B cell (primary cell): ENCODE measurements around the gene PRKCA. TPM values are rescaled to one million over a fixed set of nuclear protein-coding genes. Genes with fewer than 3 reads are reported as not detected.

Experiments
- ATAC-seq: fragments of 200-7000 bp; cut with Tn5 transposase; one replicate; pipeline ENCODE4 v1.10.0; 2021; ENCODE audit warnings: low read depth, mild to moderate bottlenecking, moderate number of reproducible peaks, moderate library complexity
- CTCF ChIA-PET: fragments of 350-600 bp; sonication (Branson Sonifier 250); formaldehyde crosslinking; loops from one replicate; lab custom pipeline; 2021; ENCODE audit warnings: antibody characterized with exemption, inconsistent platforms; lab: Charles Lee
- POLR2A ChIA-PET: fragments of 350-600 bp; sonication (Branson Sonifier 250); formaldehyde crosslinking; loops from one replicate; lab custom pipeline; 2021; ENCODE audit warnings: antibody characterized with exemption; lab: Charles Lee
- DNase-seq: peaks from one replicate; pipeline ENCODE4 v3.0.0; 2013
- H2AFZ ChIP-seq: 2 replicates; pipeline ENCODE4 v1.6.1; 2012; ENCODE audit warnings: mild to moderate bottlenecking, low read depth, low read length; ENCODE audit not compliant: insufficient read depth, poor library complexity, severe bottlenecking
- H3K27ac ChIP-seq, 2 donors: 1 replicate in 1 of 2; 2 replicates in 1 of 2; pipeline ENCODE4 v1.5.1; 2012 to 2013; ENCODE audit warnings: low read length in 2 of 2, mild to moderate bottlenecking in 2 of 2, moderate library complexity in 1 of 2
- H3K27me3 ChIP-seq, 4 experiments: fragments of 200-600 bp in 1 of 4; sonication (generic) in 1 of 4; replicated peaks in 1 of 4; 1 replicate in 2 of 4; 2 replicates in 2 of 4; pipeline versions ENCODE4 v1.6.1 to v1.7.0; 2013 to 2016; ENCODE audit warnings: low read length in 3 of 4, mild to moderate bottlenecking in 2 of 4, mixed read lengths in 1 of 4, moderate library complexity in 1 of 4; ENCODE audit not compliant: insufficient read depth in 4 of 4, control insufficient read depth in 3 of 4; ENCODE audit errors: control extremely low read depth in 1 of 4
- H3K36me3 ChIP-seq, 2 experiments: replicated peaks in 1 of 2; 1 replicate in 1 of 2; 2 replicates in 1 of 2; pipeline versions ENCODE4 v1.6.1 to v1.7.1; 2013; ENCODE audit warnings: low read length in 1 of 2; ENCODE audit not compliant: insufficient read depth in 2 of 2, control insufficient read depth in 1 of 2; ENCODE audit errors: control extremely low read depth in 1 of 2, extremely low read depth in 1 of 2
- H3K4me1 ChIP-seq, 2 donors: fragments of 200-600 bp in 1 of 2; sonication (generic) in 1 of 2; 1 replicate in 1 of 2; 2 replicates in 1 of 2; pipeline versions ENCODE4 v1.5.1 to v1.6.1; 2013 to 2017; ENCODE audit warnings: low read length in 2 of 2; ENCODE audit not compliant: control insufficient read depth in 2 of 2, insufficient read depth in 2 of 2
- H3K4me2 ChIP-seq: replicated peaks from 2 replicates; pipeline ENCODE3; 2012; ENCODE audit warnings: mild to moderate bottlenecking, low read depth, low read length; ENCODE audit not compliant: poor library complexity, severe bottlenecking
- H3K4me3 ChIP-seq, 5 experiments: fragments of 200-600 bp in 1 of 5; sonication (generic) in 1 of 5; 1 replicate in 3 of 5; 2 replicates in 2 of 5; pipeline versions ENCODE4 v1.5.1 to v1.7.0; 2011 to 2016; ENCODE audit warnings: low read length in 4 of 5, mild to moderate bottlenecking in 4 of 5, low read depth in 2 of 5, control low read depth in 1 of 5, moderate library complexity in 1 of 5; ENCODE audit not compliant: insufficient read depth in 1 of 5; ENCODE audit errors: control extremely low read depth in 1 of 5, extremely low read depth in 1 of 5
- H3K79me2 ChIP-seq: fragments of 200-600 bp; sonication (generic); one replicate; pipeline ENCODE4 v1.6.0; 2016; ENCODE audit warnings: low read length; ENCODE audit not compliant: control insufficient read depth, insufficient read depth
- H3K9ac ChIP-seq: fragments of 200-600 bp; sonication (generic); 2 replicates; pipeline ENCODE4 v1.6.1; 2017; ENCODE audit warnings: mild to moderate bottlenecking, low read length, moderate library complexity
- H3K9me3 ChIP-seq, 3 donors: one replicate each; pipeline versions ENCODE4 v1.6.1 to v1.7.1; 2013; ENCODE audit warnings: low read length in 2 of 3; ENCODE audit not compliant: control insufficient read depth in 2 of 3, insufficient read depth in 1 of 3; ENCODE audit errors: control extremely low read depth in 1 of 3
- H4K20me1 ChIP-seq: 2 replicates; pipeline ENCODE4 v1.6.0; 2012; ENCODE audit warnings: mild to moderate bottlenecking, low read length; ENCODE audit not compliant: insufficient read depth, control insufficient read depth, poor library complexity, severe bottlenecking
- H3K27ac Mint-ChIP-seq: one replicate; pipeline ENCODE4 v1.8.0; 2021; ENCODE audit warnings: mixed read lengths
- H3K27me3 Mint-ChIP-seq: one replicate; pipeline ENCODE4 v1.8.0; 2021; ENCODE audit warnings: mixed read lengths
- H3K4me1 Mint-ChIP-seq: one replicate; pipeline ENCODE4 v1.8.0; 2021; ENCODE audit warnings: mixed read lengths
- H3K4me3 Mint-ChIP-seq: one replicate; pipeline ENCODE4 v1.8.0; 2021; ENCODE audit warnings: mixed read lengths
- H3K9me3 Mint-ChIP-seq: one replicate; pipeline ENCODE4 v1.8.0; 2022; ENCODE audit warnings: mixed read lengths; ENCODE audit not compliant: insufficient read depth
- CTCF ChIP-seq: fragments of 200-600 bp; IDR thresholded peaks from one replicate; pipeline ENCODE4 v1.8.0; 2022; ENCODE audit warnings: antibody characterized with exemption, mild to moderate bottlenecking
- EZH2 ChIP-seq: IDR thresholded peaks from 2 replicates; pipeline ENCODE4 v1.6.1; 2012; ENCODE audit warnings: borderline replicate concordance, low read depth, mild to moderate bottlenecking, moderate library complexity, low read length; ENCODE audit not compliant: insufficient read depth, poor library complexity, severe bottlenecking
- WGBS: methylation state at CpG from one replicate; pipeline ENCODE4 v1.1.5; 2013; ENCODE audit warnings: missing lambda C conversion rate; ENCODE audit not compliant: insufficient coverage; 5-methylcytosine and 5-hydroxymethylcytosine counted together
- intact Hi-C: fragments of 100-400 bp; cut with micrococcal nuclease; formaldehyde crosslinking; loops from one replicate; pipeline ENCODE4 v1.10.0; 2022
- polyA plus RNA-seq: library from polyadenylated mRNA; depleted of rRNA; stranded (reverse); fragments of >200 nt; gene quantifications from 2 replicates; pipeline ENCODE4 v1.2.3, GENCODE V29; 2012
- total RNA-seq, 2 donors: library from RNA; stranded (reverse); fragments of 120-200 nt in 1 of 2; gene quantifications; 1 replicate in 1 of 2; 2 replicates in 1 of 2; pipeline versions ENCODE4 v1.2.3 to v1.2.4, GENCODE V29; 2013 to 2022

The PRKCA gene
- total and polyA plus RNA-seq, 2 donors (not counting 1 experiment from before 2014, with no cell fraction given) = 0.33 to 7.7 TPM

GRCh38 chr17:66763056-66763455, 460.6 kb downstream of the PRKCA start:
- H3K9me3 Mint-ChIP-seq = no peaks in the 10 kb centered on the region
- Histone ChIP-seq H3K9ac (no peak overlapping the region), H3K36me3 (no peaks in the 10 kb centered on the region), H3K27ac (no peak overlapping the region), H3K27me3 (no peaks in the 10 kb centered on the region), H3K4me3 (no peak overlapping the region), H3K79me2 (no peaks in the 10 kb centered on the region), H2AFZ (no peak overlapping the region), H3K4me1 (no peaks in the 10 kb centered on the region), H3K4me2 (no peak overlapping the region), H4K20me1 (no peaks in the 10 kb centered on the region), H3K9me3 (peaks cover 0 to 2% (median 0%) of the 10 kb centered on the region in 3 donors)
- no peaks in the 10 kb centered on the region for H3K4me1 Mint-ChIP-seq
- ChIA-PET CTCF (no interaction called here), POLR2A (no interaction called here)
- H3K4me3 Mint-ChIP-seq = no peak overlapping the region
- no peak for TF ChIP-seq EZH2
- TF ChIP-seq CTCF = no peak
- ATAC-seq (no peak), DNase-seq (no peak)
- WGBS = 71% methylated on average over 1 of the region's 2 CpGs
- no peaks in the 10 kb centered on the region for H3K27me3 Mint-ChIP-seq
- H3K27ac Mint-ChIP-seq = no peak overlapping the region
- intact Hi-C loops = no loop called here

GRCh38 chr17:66764506-66764905, 462.1 kb downstream of the PRKCA start:
- WGBS = 100% methylated on average over 2 of the region's 2 CpGs
- Histone ChIP-seq H3K9ac (no peak overlapping the region), H3K4me1 (no peaks in the 10 kb centered on the region), H3K27ac (no peak overlapping the region), H3K27me3 (no peaks in the 10 kb centered on the region), H3K9me3 (peaks cover 0 to 3% (median 0%) of the 10 kb centered on the region in 3 donors), H2AFZ (no peak overlapping the region), H3K79me2 (no peaks in the 10 kb centered on the region), H3K4me2 (no peak overlapping the region), H3K36me3 (no peaks in the 10 kb centered on the region), H3K4me3 (no peak overlapping the region), H4K20me1 (no peaks in the 10 kb centered on the region)
- Mint-ChIP-seq H3K9me3 (no peaks in the 10 kb centered on the region), H3K4me1 (no peaks in the 10 kb centered on the region), H3K27me3 (no peaks in the 10 kb centered on the region), H3K4me3 (no peak overlapping the region), H3K27ac (no peak overlapping the region)
- CTCF ChIA-PET = no interaction called here
- POLR2A ChIA-PET = no interaction called here
- intact Hi-C loops = no loop called here
- DNase-seq (no peak), ATAC-seq (no peak)
- no peak for TF ChIP-seq EZH2
- TF ChIP-seq CTCF = no peak
